ENCODE data around the gene ZNF280D.

ZNF280D gene

DNA sequence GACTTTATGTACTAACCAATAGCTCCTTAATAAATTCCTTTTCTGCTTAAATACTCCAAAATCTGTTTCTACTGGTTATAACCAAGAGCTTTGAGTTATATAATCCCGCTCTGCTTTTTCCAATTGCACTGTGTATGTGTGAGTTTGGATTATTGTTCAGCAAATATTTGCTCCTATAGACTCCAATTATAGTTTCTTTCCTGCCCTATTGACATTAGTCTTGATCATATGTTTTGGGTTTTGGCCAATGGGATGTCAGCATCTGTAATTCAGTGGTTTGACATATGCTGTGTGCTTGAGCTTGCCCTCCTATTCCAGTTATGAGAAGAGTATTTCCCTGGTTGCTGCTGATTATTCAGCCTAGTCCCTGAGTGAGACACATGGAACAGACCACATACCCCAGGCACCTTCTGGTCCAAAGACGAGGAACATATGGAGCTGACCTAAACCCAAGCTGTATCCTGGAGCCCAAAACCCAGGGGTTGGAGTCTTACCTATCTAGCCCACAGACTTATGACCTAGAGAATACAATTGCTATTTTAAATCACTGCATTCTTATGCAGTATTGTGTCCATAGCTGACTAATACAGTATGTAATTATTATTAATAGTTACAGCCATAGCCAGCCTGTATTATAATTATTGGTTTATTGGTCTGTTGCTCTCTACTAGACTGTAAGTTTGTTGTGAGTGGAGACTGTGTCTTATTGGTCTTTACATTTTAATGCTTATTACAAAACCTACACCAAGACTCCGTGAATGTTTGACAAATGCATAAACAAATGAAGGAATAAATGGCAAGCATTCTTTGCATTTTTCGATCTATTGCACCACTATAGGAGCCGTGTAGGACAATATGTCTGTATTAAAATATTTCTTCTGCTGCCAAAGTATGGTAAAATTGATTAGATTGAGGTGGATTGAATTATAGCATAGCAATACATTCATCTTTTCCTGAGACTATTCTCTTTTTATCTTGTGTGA lies 11.7 kb upstream of the ZNF280D start:
- DNase-seq (ENCODE audit: low spot score), result no peak

DNA sequence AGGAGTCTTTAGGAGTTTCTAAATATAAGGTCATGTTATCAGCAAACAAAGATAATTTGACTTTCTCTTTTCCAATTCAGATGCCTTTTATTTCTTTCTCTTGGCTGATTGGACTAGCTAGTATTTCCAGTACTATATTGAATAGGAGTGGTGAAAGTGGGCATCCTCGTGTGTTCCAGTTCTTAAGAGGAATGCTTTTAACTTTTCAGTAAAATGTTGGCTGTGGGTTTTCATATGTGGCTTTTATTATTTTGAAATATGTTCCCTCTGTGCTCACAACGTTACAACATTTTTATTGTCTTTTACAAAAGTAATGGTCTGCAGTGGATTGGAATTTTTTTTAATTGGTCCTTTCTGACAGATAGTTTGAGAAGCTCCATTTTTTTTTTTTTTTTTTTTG lies 8.2 kb upstream of the ZNF280D start:
- DNase-seq (ENCODE audit: low spot score), result no peak

DNA sequence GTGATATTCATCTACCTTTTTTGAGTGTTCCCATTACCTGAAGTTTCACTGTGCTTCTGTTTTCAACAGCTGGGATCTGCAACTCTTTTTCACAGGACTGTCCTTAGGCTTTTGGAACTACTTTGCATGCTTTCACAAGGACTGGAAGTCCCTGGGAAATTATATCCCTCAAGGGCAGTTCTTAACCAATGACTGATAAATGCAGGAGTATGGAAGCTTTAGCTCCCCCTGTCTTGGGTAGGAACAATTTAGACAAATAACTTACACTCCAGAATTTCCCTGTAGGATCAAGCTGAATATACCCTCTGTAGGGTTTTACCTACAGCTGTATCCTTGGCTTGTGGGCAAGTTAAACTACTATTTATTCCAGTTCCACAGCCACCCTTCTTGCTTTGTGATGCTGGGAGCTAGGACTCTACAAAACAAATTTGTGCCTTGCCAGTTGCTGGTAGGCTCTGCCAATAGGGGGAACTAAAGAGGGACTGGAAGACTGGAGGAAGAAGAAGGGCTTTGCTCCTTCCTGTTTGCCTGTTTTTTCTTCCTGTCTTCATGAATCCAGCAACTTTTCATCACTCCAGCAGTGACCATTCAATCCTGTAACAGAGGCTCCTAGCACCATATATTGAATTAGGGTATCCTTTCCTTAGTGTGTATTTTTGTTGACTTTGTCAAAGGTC lies 6.8 kb upstream of the ZNF280D start:
- no peak for DNase-seq (ENCODE audit: low spot score)

DNA sequence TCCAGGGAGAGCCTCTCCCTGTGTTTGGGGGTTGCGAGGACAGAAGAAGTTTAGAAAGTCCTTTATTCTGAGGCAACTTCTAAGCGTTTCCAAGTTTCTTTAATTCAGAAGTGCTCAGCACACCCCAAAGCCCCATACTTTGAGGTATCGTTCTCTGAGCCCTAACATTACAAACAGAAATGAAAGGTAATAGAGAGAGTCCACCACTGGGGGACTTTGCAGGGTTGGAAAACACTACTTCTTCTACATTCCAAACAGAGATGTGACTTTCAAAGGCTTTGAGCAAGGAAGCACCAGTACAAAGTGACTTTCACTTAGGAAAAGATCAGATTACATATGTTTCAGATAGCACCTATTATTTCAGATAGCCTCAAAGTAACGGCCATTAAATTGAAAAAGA lies 6.2 kb upstream of the ZNF280D start:
- DNase-seq (ENCODE audit: low spot score), result no peak

DNA sequence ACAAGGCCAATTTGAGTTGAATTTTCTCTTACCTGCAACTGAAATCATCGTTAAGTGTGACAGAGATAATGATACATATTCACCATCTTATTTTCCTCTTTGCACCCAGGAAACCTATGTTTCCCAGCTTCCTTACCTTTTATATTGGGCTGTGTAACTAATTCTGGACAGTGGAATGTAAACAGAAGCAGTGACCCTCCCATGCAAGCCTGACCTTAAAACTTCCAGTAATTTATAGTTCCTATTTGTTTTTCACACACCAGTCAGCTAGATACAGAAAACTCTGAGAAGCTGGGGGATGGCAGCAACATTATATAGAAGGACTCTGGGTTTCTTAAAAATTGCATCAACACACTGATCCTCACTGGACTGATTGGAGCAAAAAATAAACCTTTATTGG lies 4.5 kb upstream of the ZNF280D start:
- DNase-seq (ENCODE audit: low spot score), result no peak

DNA sequence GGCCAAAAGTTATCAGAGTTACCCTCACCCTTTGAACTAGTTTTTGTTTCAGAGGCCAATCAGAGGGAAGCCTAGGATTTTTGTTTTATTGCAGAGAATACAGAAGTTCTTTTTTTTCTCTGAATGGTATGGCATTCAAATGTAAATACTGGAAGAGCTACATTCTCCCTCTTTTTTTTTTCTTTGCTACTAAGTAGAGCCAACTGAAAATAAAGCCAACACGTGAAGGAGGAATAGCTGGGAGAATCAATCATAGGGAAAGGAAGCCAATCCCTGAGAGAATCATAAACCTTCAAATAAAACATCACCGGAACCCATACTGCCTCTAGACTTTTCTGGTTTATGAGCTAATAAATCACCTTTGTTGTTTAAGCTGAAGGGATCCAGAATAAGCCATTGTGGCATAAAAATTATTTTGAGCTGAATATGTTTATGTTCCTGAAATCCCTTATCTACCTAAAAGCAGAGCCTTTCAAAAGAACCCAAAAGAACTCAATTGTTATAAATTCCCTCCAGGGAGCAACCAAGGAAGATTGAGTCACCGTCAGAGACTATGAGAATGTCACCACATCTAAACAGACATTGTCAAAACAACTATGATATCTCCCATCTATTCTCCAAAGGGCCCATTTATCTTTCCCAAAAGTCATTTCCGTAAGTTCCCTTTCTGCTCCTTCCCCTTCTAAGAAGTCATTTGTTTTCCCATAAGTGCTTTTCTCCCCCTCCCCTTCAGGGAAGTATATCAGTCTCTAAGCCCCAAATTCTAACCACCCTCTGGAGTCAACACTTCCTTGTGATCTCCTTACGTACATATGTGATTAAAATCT lies 3.8 kb upstream of the ZNF280D start:
- no peak for DNase-seq (ENCODE audit: low spot score)

DNA sequence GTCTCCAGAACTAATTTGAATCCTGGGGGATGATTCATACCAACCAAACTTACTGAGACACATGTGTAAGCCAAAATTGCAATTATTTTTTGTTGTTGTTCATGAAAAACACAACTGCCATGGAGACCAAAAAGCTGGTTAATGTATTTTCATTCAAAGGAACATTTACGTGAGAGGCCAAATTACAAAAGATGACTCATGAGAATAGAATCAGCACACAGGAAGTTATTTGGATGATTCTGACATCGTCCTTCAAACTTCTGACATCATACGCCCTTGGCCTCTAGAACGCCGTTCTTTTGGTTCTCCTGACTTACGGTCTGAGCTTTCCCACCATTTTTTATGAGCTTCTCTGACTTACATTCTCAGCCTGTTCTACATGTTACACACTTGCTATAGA lies 3.0 kb upstream of the ZNF280D start:
- no peak for DNase-seq (ENCODE audit: low spot score)

DNA sequence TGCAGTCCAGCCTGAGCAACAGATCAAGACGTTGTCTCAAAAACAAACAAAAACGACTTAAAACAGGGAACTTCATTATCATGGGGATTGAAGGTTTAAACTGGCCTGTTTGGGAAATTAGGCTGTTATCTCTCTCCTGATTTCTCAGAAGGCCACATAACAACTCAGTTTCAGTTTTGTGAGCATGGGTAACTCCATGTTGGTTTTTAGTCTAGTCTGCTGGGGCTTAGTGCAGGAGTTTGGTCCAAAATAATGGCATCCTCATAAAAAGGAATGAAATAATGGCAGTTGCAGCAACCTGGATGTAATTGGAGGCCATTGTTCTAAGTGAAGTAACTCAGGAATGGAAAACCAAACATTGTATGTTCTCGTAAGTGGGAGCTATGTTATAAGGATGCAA lies 2.3 kb upstream of the ZNF280D start:
- DNase-seq (ENCODE audit: low spot score), result no peak

DNA sequence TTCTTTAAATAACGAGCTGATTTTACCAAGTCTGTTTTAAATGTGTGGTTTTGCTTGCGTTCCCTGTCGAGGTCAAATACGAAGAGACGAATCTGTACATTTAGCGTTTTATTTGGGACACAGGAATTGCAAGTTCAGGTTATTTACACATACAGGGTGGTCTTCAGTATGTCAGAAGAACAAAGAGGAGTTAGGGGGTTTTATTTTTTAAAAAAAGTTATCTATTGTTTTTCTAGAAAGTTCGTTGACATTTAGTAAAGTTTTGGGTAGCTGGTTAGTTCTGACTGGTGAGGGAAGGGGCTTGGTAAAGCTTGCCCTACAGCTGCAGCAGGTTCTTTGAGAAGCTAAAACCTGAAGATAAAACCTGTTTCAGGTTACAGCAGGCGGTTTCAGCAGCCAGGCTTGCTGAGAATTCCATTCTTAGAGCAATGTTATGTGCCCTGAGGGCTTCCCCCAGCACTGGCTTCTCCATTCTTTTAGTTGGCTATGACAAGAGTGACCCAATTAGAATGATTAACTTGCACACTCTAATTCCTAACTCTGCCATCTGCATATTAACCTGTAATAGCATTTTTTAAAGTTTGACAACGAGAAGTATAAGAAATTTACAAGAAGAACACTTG lies 815 bp upstream of the ZNF280D start:
- no peak for DNase-seq (ENCODE audit: low spot score)

DNA sequence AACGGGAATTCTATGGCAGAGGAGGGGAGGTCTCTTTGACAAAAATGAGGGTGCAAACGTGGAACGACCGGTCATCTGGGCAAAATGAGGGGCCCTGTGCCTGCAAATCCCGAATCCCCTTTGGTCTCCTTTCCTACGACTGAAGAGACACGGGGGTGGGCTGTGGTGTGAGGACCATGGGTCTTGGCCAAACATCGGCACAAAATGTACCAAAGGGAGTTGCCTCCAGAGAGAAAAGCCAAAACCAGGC lies 498 bp downstream of the ZNF280D start:
- no peak for DNase-seq (ENCODE audit: low spot score)

DNA sequence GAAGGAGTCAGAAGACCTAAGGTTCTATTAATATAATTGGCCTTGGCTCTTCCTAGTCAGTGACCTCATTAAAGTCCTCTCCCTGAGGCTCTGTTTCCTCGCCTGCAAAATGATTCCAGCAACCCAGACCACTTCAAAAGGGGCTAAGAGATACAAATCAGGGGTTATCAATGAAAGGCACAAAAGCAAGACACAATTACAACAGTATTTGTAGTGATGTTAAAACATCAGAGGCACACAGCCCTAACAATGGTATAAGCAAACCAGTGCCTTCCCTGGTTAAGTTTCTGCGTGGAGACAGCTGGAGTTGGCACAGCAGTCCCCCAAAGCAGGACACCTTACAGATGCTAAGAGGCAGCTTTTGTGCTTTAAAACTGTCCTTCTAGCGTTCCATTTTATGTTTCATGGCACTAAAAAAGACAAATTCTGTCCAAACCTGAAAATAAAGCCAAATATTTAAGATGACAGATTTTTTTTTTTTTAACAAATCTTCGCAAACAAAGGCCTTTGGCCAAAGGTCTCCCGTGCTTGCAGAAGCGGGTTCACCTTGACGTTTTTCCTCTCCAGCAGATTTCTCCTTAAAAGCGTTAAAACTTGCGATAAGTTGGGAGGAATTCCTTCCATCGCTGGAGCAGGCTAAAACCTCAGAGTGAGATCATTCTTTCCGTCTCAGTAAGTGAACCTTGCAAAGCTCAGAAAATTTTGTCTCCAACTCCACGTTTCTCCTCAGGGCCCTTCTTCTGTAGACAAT lies 999 bp downstream of the ZNF280D start:
- DNase-seq (ENCODE audit: low spot score), result no peak

DNA sequence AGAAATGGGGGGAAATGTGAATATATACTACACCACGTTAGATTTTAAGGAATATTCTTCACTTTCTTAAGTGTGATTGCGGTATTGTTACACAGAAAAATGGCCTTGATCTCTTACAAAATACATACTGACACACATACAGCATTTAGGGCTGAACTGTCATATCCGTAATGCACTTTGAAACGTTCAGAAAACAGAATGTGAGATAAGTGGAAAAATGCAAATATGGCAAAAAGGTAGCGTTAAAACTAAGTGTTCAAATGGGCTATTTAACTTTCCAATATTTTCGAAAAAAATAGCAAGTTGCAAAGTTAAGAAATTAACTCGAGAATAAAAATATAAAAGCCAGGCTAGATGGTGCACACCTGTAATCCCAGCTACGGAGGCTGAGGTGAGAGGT lies 1.8 kb downstream of the ZNF280D start:
- DNase-seq (ENCODE audit: low spot score), result no peak

DNA sequence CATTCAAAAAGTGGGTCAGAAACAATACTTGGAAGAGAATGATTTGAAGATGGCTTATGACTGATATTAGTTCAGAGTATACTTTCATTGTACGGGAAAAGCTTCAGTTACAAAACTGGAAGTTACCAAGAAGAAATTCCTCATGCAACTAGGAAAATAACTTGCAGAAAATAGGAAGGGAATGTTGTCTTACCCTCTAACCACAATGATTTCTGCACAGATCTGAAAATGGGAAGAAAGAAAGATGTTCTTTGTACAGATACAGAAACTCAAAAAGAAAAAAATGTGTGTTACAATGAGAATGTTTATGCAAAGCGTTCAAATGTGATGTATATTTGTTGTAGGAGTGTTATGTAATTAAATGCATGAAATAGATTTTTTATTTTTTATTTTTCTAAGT lies 3.7 kb downstream of the ZNF280D start:
- DNase-seq (ENCODE audit: low spot score), result no peak

DNA sequence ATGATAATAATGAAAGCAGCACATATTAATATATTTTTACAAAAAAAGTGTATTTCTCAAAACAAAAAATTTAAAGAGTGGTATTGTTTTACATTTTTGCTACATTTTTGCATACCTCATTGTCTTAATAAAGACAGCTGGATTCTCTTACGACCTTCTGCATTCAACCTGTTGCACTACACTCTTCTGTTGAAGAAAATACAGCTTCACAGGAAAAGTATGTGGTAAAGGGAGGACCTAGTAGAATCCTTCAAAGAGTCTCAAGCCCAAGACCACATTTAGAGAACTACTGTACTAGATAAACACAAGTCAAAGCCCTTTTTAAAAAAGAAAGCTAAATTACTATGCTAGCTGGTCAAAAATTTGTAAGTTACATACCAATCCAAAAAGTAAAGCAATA lies 7.9 kb downstream of the ZNF280D start:
- DNase-seq (ENCODE audit: low spot score), result no peak

DNA sequence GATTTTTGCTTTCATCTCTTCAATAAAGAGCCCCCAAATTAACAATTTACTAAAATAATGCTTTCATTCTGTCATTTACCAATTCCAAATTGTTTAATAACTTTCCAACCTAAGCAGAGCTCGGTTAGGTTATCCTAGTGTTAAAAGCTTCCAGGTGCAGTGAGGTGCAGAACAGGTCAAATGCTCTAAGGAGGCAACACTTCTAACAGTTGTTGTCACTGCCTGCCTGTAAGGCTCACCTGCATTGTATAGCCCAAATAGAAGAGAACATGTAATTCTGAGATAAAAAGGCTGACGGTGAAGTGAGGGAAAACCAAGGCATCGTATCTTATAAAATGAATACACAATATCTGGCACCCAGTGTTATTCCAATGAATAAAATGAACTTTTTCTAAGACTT lies 9.1 kb downstream of the ZNF280D start:
- no peak for DNase-seq (ENCODE audit: low spot score)

DNA sequence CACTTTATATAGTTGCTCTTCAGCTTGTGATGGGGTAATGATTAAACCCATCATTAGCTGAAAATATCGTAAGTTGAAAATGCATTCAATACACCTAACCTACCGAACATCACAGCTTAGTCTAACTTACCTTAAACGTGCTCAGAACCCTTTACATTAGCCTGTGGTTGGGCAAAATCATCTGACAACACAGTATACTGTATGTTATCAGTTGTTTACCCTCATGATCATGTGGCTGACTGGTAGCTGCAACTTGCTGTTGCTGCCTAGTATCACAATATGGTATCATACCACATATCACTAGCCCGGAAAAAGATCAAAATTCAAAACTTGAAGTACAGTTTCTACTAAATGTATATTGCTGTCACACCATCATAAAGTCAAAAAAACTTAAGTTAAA lies 9.5 kb downstream of the ZNF280D start:
- no peak for DNase-seq (ENCODE audit: low spot score)

DNA sequence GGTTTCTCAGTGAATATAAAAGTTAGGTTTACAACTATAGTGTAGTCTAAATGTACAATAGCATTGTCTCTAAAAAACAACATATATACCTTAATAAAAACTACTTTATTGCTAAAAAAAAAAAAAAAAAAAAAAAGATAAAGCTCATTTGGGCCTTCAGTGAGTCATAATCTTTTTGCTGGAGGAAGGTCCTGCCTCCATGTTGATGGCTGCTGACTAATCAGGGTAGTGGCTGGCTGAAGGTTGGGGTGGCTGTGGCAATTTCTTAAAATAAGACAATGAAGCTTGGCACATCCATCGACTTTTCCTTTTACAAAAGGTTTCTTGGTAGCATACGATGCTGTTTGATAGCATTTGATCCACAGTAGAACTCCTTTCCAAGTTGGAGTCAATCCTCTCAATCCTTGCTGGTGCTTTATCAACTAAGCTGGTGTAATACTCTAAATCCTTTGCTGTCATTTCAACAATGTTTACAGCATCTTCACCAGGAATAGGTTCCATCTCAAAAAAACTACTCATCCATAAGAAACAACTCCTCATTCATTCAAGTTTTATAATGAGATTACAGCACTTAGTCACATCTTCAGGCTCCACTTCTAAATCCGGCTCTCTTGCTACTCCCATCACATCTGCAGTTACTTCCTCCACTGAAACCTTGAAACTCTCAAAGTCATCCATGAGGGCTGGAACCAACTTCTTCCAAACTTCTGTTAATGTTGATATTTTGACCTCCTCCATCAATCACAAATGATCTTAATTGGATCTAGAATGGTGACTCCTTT lies 13.3 kb downstream of the ZNF280D start:
- no peak for DNase-seq (ENCODE audit: low spot score)

DNA sequence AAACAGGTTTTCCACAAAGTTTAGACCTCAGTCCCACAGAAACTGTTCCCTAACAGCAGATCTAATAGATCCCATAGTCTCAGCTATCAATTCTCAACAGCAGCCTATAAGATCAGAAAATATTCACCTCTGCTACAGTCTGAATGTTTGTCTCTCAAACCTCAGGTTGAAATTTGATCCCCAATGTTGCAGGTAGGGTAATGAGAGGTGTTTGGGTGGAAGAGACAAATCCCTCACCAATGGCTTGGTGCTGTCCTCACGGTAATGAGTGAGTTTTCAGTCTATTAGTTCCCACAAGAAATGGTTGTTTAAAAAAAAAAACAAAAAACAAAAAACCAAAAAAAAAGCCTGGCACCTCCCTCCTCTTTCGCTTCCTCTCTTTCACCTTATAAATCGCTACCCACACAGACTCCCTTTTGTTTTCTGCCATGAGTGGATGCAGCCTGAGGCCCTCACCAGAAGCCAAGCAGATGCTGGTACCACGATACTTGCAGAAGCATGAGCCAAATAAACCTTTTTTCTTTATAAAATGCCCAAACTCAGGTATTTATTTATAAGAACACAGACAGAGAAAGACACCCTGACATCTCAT lies 14.2 kb downstream of the ZNF280D start:
- DNase-seq (ENCODE audit: low spot score), result no peak

DNA sequence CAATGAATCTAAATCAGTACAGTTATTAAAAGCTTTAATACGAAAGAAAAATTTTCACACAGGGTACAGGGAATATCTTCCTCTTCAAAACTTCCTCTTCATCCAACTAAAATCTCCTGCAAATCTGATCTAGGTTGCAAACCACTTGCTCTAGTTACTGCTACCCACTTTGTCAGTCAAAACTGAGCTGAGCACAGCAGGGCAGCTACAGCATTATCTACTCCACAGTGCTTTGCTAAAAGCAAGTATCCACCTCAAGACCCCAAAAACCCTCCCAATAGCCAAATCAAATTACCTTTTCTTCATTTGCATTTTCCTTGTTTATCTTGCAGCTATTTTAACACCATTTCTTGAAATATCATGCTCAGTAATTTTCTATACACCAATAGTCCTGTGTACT lies 14.7 kb downstream of the ZNF280D start:
- DNase-seq (ENCODE audit: low spot score), result no peak

DNA sequence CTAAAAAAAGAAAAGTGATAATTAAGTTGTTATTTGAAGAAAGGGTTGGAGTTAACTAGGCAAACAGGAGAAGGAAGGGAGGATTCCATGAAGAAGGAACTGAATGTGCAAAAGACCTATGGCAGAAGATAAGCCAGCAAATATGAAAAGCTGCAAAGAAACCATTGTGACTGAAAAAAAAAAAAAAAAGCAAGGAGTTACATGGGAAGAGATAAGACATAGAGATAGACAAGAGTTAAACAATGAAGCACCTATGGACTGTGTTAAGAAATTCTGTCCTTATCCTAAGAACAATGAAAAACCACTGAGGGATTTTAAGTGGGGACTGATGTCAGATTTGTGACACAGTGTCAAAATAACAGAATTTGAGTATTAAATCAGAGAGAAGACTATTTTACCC lies 17.0 kb downstream of the ZNF280D start:
- DNase-seq (ENCODE audit: low spot score), result no peak

DNA sequence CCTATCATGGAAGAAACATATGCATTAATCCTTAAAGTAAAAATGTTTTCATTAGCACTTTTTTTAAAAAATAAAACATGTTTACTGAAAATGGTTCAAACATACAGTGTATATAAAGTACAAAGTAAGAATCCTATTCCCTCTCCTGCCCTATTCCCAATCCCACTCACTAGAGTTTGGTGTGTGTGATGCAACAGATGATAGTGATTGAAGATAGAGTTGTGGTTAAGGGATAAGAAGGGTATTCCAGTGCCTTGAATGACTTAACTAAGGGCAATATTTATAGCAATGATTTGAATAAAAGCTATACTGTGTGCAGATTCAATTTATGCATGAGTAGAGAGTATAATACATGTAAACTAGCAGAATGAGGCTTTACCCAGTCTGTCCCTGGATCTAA lies 18.1 kb downstream of the ZNF280D start:
- DNase-seq (ENCODE audit: low spot score), result no peak
